Measurements from ENCODE around the gene PLXNA4.
"Not testable (repeated sequence)": the region's sequence is repeated elsewhere in the genome, so short reads cannot be mapped to it uniquely, and the experiment has no call there.

PLXNA4 gene

DNA sequence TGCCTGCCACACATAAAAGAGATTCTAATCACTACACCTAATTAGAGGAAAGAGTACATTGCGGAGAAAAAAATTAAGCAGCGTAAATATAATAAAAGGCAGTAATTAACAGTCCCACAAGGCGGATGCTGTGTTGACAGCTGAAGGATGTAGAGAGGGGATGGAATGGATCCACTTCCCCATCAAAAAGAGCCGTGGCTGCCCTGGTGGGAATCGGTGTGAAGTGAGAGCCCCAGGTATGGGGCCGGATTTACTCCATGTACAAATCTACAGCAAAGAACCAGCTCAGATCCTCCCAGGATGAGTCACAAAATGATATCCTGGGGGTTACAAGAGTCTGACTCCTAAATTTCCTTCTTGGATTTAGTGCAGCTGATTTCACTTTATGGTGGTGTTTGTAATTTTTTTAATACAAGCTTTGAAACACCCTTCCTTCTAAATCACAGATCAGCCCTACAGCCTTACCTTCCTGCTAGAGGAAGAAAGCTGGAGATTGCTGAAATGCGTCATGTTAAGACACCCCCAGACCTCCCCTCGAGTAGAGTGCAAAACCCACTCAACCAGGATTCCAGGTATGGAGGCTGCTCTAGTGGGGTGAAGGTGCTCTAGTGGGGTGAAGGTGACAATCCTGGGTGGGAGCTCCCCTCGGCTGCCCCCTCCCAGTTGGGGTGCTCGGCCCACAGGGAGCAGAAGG, 398.4 kb downstream of the PLXNA4 start:
- DNase-seq (ENCODE audit: low spot score), result no peak

GRCh38 chr7:132176719-132177118, 399.6 kb downstream of the PLXNA4 start:
- no peak for DNase-seq (ENCODE audit: low spot score)

DNA sequence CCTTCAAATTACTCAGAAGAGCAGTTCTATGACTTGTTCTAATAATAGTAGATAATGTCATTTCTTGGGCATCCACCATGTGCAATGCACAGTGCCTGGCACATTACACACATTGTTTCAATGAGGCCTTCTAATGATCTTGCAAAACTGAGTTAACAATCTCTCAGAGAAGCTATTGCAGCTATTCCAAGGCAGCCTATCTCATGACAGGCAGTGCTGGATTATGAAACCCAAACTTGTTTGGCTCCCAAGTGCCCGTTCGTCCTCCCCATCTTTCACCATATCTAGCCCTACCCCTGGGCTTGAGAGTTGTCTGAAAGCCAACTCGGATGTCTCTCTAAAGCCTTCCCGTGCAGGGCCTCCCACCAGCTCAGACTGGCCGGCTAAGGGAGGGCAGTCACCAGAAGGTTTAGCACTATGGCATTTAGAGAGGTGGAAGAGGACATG, 405.1 kb downstream of the PLXNA4 start:
- DNase-seq (ENCODE audit: low spot score), result no peak

DNA sequence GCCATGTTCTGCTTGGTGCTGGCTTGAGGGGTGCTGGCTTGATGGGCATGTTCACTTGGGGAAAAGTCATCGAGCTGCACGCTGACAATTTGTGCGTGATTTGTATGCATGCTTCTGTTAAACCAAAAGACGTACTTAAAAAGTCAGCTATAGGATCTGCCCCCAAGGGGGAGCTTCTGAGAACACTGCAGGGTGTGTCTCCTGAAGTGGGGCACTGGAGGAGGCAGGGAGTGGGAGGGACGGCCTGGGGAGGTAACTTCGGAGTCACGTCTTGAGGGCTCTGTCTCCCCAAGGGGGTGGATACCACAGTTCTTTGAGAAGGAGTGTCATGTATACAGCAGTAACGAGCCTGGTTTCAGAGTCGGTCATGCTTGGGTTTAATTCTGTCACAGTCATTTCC, 406.5 kb downstream of the PLXNA4 start:
- DNase-seq (ENCODE audit: low spot score), result no peak

DNA sequence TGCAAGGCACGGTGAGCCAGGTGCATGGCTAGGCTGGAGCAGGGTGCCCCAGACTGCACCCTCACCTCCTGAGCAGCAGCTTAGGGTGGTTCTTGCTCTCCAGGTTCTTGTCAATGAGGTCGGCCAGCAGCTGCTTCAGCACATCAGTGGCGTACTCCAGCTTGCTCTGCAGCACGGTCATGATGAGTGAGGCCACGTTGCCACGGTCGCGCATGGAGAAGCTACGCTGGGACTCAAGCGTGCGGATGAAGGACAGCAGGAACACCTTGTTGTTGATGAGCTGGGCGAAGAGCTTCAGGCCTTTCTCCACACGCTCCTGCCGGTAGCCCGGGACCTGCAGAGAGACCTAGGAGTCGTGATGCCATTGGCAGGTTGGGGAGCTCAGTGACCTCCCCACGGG, 408.0 kb downstream of the PLXNA4 start:
- DNase-seq (ENCODE audit: low spot score), result no peak

GRCh38 chr7:132165695-132166094, 410.6 kb downstream of the PLXNA4 start:
- not testable (repeated sequence) for DNase-seq (ENCODE audit: low spot score)

- DNase-seq (ENCODE audit: low spot score), result no peak
Observed at GRCh38 chr7:132164558-132165125, 411.6 kb downstream of the PLXNA4 start.

DNA sequence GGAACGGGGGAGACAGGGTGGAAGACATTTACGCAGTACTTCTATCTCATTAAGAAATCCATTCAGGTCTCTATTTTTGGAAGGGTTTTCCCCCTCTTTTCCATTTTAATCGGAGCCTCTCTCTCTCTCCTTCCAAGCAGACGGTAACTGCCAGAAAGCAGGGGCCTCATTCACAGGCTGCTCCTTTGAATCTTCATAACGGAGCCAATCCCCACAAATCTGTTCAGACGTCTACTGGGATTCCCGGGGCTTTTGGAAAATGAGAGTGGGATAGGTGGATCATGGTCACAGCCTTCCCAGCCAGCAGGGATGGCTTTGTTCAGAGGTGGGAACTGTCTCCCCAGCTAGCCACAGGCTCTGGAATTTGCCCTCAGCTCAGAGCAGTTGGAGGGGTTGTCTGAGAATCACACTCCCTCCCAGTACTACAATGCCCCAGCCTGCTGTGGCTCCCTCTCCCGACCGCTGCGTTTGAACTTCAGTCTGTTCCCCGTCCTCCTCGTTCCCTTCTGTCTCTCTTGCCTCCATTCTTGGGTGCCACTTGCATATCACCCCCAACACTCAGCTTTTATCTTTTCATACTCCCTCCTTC, 413.6 kb downstream of the PLXNA4 start:
- DNase-seq (ENCODE audit: low spot score), result no peak

GRCh38 chr7:132161976-132162375, 414.3 kb downstream of the PLXNA4 start:
- DNase-seq (ENCODE audit: low spot score), result no peak

- no peak for DNase-seq (ENCODE audit: low spot score)
Observed at GRCh38 chr7:132161533-132161915, 414.7 kb downstream of the PLXNA4 start.

DNA sequence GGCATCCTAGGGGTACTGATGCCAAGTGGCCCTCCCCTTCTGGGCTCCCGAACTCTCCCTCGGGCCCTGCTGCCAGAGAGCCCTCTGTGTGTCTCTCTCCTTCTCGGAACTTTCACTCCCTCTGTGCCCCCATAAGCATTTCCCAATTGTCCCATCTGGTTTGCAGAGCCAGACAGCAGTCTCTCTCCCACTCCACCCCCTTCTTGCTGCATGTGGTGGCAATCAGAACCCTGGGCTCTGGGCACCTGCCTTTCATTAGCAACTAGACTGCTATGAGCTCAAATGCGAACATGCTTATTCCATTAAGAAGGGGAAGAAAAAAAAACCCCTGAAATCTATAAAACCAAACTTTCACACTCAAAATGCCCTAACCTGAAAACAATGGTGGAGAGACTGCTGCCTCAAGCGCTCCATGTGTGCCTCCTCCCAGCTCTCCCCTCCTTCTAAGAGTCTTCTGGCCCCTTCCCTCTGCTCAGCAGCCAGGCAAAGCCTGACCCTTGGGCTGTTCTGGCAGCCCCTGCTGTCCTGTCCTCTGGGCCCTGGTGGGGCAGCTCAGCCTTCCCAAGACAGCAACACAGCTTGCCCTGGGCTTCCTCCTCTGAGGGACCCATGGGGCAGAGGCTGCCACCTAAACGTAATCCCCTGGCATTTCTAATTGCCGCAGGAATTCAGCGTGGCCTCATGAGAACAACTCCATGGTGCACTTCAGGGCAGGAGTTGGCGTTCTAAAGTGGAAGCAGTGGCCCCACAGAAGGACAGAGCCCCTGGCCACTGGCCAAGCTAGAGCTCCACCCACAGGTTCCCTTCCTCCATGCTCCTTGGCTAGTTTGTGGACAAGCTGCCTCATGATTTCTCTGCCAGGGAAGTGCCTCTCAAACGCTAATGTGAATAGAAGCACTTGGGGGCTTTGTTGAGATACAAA, 415.4 kb downstream of the PLXNA4 start:
- no peak for DNase-seq (ENCODE audit: low spot score)

- DNase-seq (ENCODE audit: low spot score), result no peak
Observed at GRCh38 chr7:132158841-132159240, 417.4 kb downstream of the PLXNA4 start.

DNA sequence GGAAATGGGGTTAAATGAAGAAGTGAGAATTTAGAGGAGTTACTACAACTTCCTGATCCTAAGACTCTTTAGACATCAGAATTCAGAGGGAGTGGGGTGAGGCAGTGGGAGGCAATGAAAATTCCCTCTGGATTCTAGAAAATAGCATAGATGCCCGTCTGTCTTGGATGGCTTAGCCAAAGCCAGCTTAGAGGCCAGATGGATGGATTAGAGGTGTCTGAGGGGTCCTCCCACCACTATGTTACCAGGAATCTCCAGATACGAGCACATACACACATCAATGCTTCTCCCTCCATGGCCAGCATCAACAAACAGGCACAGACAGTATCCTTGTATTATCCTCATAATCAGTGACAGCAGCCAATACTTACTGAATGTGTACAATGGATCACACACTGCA, 418.1 kb downstream of the PLXNA4 start:
- no peak for DNase-seq (ENCODE audit: low spot score)

DNA sequence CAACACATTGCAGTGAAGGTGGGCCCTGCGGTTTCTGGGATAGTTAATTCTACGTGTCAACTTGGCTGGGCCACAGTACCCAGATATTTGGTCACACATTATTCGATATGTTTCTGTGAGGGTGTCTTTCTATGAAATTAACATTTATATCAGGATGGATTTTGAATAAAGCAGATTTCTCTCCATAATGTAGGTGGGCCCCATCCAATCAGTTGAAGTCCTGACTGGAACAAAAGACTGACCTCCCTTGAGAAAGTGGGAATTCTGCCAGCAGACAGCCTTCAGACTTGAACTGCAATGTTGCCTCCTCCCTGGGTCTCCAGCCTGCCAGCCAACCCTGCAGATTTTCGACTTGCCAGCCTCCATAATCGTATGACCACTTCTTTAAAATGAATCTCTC, 420.6 kb downstream of the PLXNA4 start:
- no peak for DNase-seq (ENCODE audit: low spot score)

- DNase-seq (ENCODE audit: low spot score), result no peak
Observed at GRCh38 chr7:132154695-132155471, 421.4 kb downstream of the PLXNA4 start.

DNA sequence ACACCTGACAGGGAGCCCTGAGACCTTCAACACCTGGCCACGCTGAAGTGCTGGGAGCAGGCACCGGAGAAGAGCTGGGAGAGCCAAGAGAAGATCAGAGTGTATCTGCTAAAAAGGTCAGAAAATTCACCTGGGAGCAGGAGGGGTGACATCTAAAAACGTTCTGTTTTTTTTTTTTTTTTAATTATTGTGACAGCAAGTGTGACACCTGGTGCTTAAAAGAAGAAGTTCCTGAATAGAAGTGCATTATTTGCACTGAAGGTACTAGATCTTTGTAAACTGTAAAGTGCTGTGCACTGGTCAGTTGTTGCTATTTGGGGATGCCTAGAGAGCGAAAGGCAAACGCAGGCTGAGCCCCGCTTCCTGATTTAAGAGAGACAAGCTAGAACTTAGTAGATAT, 422.0 kb downstream of the PLXNA4 start:
- no peak for DNase-seq (ENCODE audit: low spot score)

DNA sequence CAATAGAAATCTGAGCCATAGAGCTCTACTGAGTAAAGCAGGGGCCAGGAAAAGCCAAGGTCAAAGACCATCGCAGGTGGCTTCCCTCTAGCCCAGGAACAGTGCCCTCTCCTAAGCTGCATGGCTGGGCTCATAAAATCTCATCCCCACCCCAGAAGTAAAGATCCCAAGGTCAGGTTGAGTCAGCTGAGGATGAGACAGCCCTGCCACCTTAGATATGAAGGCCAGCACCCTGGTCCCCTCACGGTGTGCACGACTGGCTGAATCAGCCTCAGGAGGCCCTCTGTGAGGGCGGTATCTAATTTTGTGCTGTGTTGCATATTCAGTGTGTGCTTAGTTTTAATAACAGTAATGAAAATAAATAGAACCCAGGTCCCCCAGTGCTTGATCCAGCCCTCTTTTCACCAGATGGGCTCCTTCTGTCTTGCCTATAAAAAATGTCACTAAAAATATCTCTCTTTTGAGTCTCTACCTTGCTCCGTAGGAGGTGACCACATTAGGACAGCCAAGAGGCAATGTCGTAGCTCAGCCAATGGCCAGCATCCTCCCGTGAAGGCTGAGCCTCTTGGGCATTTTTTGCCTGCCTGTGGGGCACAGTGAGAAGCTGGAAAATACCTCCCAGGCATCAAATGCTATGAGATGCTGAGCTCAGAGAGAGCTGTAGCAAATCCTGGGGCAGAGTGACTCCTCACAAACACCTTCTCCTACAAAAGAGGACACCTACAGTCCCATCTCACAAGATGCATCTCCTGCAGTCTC, 424.0 kb downstream of the PLXNA4 start:
- no peak for DNase-seq (ENCODE audit: low spot score)

DNA sequence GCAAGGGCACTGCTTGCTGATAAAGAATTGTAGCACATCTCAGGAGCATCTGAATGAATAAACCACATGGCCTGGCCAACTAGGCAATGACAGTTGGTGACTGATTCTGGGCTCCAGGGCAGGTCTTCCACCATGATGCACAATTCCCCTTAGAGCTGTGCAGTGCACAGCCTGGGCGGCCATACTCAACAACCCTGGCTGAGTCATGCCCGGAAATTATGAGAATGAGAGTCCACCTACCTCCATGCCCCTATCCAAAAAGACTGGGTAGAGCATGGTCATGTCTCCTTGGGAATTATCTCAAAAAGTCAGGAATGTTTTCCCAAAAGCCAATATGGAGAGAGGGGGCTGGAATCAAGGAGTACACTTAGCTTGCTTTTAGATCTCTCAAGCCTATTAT, 425.6 kb downstream of the PLXNA4 start:
- no peak for DNase-seq (ENCODE audit: low spot score)

DNA sequence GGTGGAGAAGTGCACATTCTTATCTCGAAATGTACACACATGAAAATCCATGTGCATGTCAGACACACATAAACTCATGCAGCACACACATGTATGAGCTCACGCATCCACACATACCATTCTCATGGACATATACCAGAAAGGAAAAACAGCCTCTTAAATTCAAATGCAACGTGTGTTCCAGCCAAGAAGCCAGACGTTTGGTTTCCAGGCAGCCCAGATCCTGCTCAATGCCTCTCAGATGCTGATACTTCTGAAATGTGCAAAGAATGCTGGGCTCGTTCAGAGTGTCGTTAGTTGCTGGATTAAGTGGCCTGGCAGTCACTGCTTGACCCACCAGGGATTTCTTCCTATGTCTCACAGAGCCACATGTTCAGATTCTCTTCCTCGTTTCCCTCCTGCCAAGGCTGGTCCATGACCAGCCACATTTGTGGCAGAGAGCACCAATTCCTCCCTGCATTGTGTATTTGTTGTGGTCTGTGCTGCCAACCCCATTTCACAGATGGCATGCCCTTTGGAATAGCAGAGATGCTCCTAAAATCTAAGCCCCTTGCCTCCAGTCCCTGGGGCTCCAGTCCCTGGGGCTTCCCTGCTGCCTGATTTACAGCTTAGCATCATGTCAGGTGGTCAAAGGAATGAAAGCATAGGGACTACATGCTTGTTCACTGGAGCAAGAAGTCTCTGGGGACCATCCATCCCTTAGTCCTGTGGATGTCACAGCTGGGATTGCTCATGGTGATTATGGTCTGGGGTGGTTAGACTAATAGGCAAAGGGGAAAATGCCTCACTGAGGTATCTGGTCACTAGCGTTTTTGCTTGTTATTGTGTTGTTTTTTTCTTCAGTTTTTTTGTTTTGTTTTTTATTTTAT, 426.6 kb downstream of the PLXNA4 start:
- DNase-seq (ENCODE audit: low spot score), result no peak

- no peak for DNase-seq (ENCODE audit: low spot score)
Observed at GRCh38 chr7:132148876-132149275, 427.4 kb downstream of the PLXNA4 start.
